ENCODE measurements around the gene MAP9. TPM values are rescaled to one million over a fixed set of nuclear protein-coding genes. Genes with fewer than 3 reads are reported as not detected.

Gene MAP9
- total RNA-seq, 1 donor from 2014 or later, result 21.0 TPM

DNA sequence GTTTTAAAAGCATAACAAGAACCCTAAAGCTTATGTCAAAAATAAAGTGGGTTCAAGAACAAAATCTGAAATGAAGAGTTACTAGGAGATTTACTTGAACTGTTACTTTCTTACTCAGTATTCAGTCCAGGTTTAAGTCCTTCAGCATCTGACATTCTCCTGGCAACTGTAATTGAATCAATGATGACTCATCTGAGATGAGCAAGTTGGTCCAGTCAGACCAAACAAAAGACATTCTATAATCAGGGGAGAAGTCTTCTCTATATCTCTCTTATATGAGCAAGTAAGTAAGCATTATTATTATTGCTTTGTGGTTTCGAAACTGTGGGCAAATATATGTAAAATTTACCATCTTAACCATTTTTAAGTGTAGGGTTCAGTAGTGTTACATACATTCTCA lies 34.6 kb downstream of the MAP9 start:
- H3K4me1 Mint-ChIP-seq (ENCODE audit: low read depth, unreplicated experiment), result no peaks in the 10 kb centered on the region
- no peak overlapping the region for H3K4me3 ChIP-seq (ENCODE audit: insufficient read depth, low read depth, low read length)
- no peaks in the 10 kb centered on the region for H3K27me3 ChIP-seq (ENCODE audit: insufficient read depth, low read length)
- DNase-seq (ENCODE audit: low read depth) (peak; percentile 40), FAIRE-seq (no peak)
- no peak overlapping the region for H2AFZ ChIP-seq (ENCODE audit: low read depth, low read length)
- no peaks in the 10 kb centered on the region for H3K27me3 Mint-ChIP-seq (ENCODE audit: low read depth, unreplicated experiment)
- peaks cover 5% of the 10 kb centered on the region for H3K36me3 ChIP-seq (ENCODE audit: insufficient read depth, low read length)
- TF ChIP-seq, protein P1, sequence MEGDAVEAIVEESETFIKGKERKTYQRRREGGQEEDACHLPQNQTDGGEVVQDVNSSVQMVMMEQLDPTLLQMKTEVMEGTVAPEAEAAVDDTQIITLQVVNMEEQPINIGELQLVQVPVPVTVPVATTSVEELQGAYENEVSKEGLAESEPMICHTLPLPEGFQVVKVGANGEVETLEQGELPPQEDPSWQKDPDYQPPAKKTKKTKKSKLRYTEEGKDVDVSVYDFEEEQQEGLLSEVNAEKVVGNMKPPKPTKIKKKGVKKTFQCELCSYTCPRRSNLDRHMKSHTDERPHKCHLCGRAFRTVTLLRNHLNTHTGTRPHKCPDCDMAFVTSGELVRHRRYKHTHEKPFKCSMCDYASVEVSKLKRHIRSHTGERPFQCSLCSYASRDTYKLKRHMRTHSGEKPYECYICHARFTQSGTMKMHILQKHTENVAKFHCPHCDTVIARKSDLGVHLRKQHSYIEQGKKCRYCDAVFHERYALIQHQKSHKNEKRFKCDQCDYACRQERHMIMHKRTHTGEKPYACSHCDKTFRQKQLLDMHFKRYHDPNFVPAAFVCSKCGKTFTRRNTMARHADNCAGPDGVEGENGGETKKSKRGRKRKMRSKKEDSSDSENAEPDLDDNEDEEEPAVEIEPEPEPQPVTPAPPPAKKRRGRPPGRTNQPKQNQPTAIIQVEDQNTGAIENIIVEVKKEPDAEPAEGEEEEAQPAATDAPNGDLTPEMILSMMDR (IDR thresholded peaks at IDR 0.05; ENCODE audit: insufficient read depth, low read depth, low read length), result no peak
- TF ChIP-seq EZH2 (IDR thresholded peaks at IDR 0.05; ENCODE audit: insufficient read depth, low read length), result no peak
- no peak overlapping the region for H3K9ac ChIP-seq (ENCODE audit: low read length)
- H3K4me1 ChIP-seq (ENCODE audit: insufficient read depth, low read length), result no peaks in the 10 kb centered on the region
- no peak overlapping the region for H3K27ac ChIP-seq (ENCODE audit: low read depth, low read length)
- no peaks in the 10 kb centered on the region for H3K9me3 Mint-ChIP-seq (ENCODE audit: unreplicated experiment)
- no peaks in the 10 kb centered on the region for H3K79me2 ChIP-seq (ENCODE audit: insufficient read depth, low read length)
- no peak overlapping the region for H3K4me2 ChIP-seq (ENCODE audit: low read length)
- H3K4me3 Mint-ChIP-seq (ENCODE audit: unreplicated experiment), result no peak overlapping the region
- no peaks in the 10 kb centered on the region for H4K20me1 ChIP-seq (ENCODE audit: insufficient read depth, low read length)
- no peaks in the 10 kb centered on the region for H3K9me3 ChIP-seq (ENCODE audit: insufficient read depth, low read depth, low read length)
- no peak overlapping the region for H3K27ac Mint-ChIP-seq (ENCODE audit: unreplicated experiment)
- H3K36me3 Mint-ChIP-seq (ENCODE audit: low read depth, unreplicated experiment), result no peaks in the 10 kb centered on the region

DNA sequence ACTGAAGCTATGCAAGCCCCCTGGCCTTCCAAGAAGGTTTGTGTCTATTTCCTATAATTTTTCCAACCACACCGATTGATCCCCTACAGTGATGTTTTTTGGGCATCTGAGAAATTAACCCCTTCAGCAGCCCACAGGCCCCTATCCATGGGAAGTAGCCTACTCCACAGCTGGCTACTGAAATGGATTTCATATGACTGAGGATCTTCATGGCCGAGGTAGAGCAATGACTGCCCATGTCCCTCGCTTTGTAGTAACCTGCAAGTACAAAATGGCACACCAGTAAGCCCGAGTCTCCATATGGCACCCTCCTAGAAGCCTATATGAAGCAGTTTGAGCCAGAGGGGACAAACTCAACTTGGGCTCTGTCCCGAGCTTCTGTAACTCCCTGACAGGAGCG lies 36.8 kb downstream of the MAP9 start:
- Mint-ChIP-seq H3K4me3 (ENCODE audit: unreplicated experiment) (no peak overlapping the region), H3K36me3 (ENCODE audit: low read depth, unreplicated experiment) (no peaks in the 10 kb centered on the region), H3K9me3 (ENCODE audit: unreplicated experiment) (no peaks in the 10 kb centered on the region), H3K4me1 (ENCODE audit: low read depth, unreplicated experiment) (no peaks in the 10 kb centered on the region), H3K27me3 (ENCODE audit: low read depth, unreplicated experiment) (no peaks in the 10 kb centered on the region), H3K27ac (ENCODE audit: unreplicated experiment) (no peak overlapping the region)
- no peak overlapping the region for H3K4me2 ChIP-seq (ENCODE audit: low read length)
- H3K79me2 ChIP-seq (ENCODE audit: insufficient read depth, low read length), result no peaks in the 10 kb centered on the region
- no peaks in the 10 kb centered on the region for H3K4me1 ChIP-seq (ENCODE audit: insufficient read depth, low read length)
- H3K27me3 ChIP-seq (ENCODE audit: insufficient read depth, low read length), result no peaks in the 10 kb centered on the region
- no peak overlapping the region for H2AFZ ChIP-seq (ENCODE audit: low read depth, low read length)
- FAIRE-seq, result no peak
- H3K9ac ChIP-seq (ENCODE audit: low read length), result no peak overlapping the region
- no peak overlapping the region for H3K4me3 ChIP-seq (ENCODE audit: insufficient read depth, low read depth, low read length)
- no peak overlapping the region for H3K27ac ChIP-seq (ENCODE audit: low read depth, low read length)
- H3K9me3 ChIP-seq (ENCODE audit: insufficient read depth, low read depth, low read length), result no peaks in the 10 kb centered on the region
- H4K20me1 ChIP-seq (ENCODE audit: insufficient read depth, low read length), result no peaks in the 10 kb centered on the region
- H3K36me3 ChIP-seq (ENCODE audit: insufficient read depth, low read length), result no peaks in the 10 kb centered on the region
- no peak for DNase-seq (ENCODE audit: low read depth)
- TF ChIP-seq, protein P1 (IDR thresholded peaks at IDR 0.05; ENCODE audit: insufficient read depth, low read depth, low read length), result no peak
- TF ChIP-seq EZH2 (IDR thresholded peaks at IDR 0.05; ENCODE audit: insufficient read depth, low read length), result no peak

DNA sequence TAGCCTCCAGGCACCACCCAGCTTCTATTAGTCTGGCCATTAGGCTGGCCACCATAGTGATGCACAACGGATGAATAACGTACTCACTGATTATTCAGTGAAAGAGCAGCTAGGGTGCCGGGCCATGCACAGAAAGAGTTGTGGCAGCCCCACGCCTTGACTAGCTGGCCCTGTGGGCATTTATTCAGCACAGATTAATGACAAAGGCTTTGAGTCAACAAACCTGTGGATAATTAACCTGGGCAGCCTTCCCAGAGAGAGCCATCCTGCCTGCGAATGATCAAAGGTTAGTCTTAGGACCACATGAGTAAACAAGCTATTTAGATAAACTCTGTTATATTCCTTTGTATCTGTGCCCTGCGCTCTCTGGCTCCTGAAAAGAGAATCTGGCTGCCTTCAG lies 37.2 kb downstream of the MAP9 start:
- no peak overlapping the region for H3K4me2 ChIP-seq (ENCODE audit: low read length)
- H3K4me1 ChIP-seq (ENCODE audit: insufficient read depth, low read length), result no peaks in the 10 kb centered on the region
- no peaks in the 10 kb centered on the region for H3K27me3 Mint-ChIP-seq (ENCODE audit: low read depth, unreplicated experiment)
- no peak overlapping the region for H3K27ac Mint-ChIP-seq (ENCODE audit: unreplicated experiment)
- H3K4me1 Mint-ChIP-seq (ENCODE audit: low read depth, unreplicated experiment), result no peaks in the 10 kb centered on the region
- H3K9ac ChIP-seq (ENCODE audit: low read length), result no peak overlapping the region
- no peak overlapping the region for H2AFZ ChIP-seq (ENCODE audit: low read depth, low read length)
- H3K4me3 ChIP-seq (ENCODE audit: insufficient read depth, low read depth, low read length), result no peak overlapping the region
- no peak overlapping the region for H3K4me3 Mint-ChIP-seq (ENCODE audit: unreplicated experiment)
- TF ChIP-seq, protein P1 (IDR thresholded peaks at IDR 0.05; ENCODE audit: insufficient read depth, low read depth, low read length), result no peak
- TF ChIP-seq EZH2 (IDR thresholded peaks at IDR 0.05; ENCODE audit: insufficient read depth, low read length), result no peak
- H3K36me3 Mint-ChIP-seq (ENCODE audit: low read depth, unreplicated experiment), result no peaks in the 10 kb centered on the region
- H3K9me3 Mint-ChIP-seq (ENCODE audit: unreplicated experiment), result no peaks in the 10 kb centered on the region
- no peaks in the 10 kb centered on the region for H3K9me3 ChIP-seq (ENCODE audit: insufficient read depth, low read depth, low read length)
- no peaks in the 10 kb centered on the region for H3K36me3 ChIP-seq (ENCODE audit: insufficient read depth, low read length)
- no peaks in the 10 kb centered on the region for H4K20me1 ChIP-seq (ENCODE audit: insufficient read depth, low read length)
- no peaks in the 10 kb centered on the region for H3K27me3 ChIP-seq (ENCODE audit: insufficient read depth, low read length)
- H3K79me2 ChIP-seq (ENCODE audit: insufficient read depth, low read length), result no peaks in the 10 kb centered on the region
- FAIRE-seq (no peak), DNase-seq (ENCODE audit: low read depth) (no peak)
- H3K27ac ChIP-seq (ENCODE audit: low read depth, low read length), result no peak overlapping the region

Measured in astrocyte (in vitro differentiated cells and primary cell).